ENCODE results near the gene CBX2. TPM values are rescaled to one million over a fixed set of nuclear protein-coding genes. Genes with fewer than 3 reads are reported as not detected.

Gene CBX2
- total RNA-seq, 1 experiment from 2014 or later: 79.4 TPM

GRCh38 chr17:79814974-79815835 is 37.3 kb downstream of the CBX2 start:
- H2BK15ac ChIP-seq (ENCODE audit: low read depth, low read length): no peak overlapping the region
- no peaks in the 10 kb centered on the region for H3K79me2 ChIP-seq (ENCODE audit: insufficient read depth, low read length)
- no peak overlapping the region for H2AK5ac ChIP-seq (ENCODE audit: insufficient read length, low read length)
- H4K20me1 ChIP-seq (ENCODE audit: control insufficient read depth, insufficient read depth, insufficient read length): no peaks in the 10 kb centered on the region
- TF ChIP-seq, protein P1, sequence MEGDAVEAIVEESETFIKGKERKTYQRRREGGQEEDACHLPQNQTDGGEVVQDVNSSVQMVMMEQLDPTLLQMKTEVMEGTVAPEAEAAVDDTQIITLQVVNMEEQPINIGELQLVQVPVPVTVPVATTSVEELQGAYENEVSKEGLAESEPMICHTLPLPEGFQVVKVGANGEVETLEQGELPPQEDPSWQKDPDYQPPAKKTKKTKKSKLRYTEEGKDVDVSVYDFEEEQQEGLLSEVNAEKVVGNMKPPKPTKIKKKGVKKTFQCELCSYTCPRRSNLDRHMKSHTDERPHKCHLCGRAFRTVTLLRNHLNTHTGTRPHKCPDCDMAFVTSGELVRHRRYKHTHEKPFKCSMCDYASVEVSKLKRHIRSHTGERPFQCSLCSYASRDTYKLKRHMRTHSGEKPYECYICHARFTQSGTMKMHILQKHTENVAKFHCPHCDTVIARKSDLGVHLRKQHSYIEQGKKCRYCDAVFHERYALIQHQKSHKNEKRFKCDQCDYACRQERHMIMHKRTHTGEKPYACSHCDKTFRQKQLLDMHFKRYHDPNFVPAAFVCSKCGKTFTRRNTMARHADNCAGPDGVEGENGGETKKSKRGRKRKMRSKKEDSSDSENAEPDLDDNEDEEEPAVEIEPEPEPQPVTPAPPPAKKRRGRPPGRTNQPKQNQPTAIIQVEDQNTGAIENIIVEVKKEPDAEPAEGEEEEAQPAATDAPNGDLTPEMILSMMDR (conservative IDR thresholded peaks at IDR 0.05): no peak
- no peak overlapping the region for H2BK12ac ChIP-seq (ENCODE audit: insufficient read length, low read depth, low read length)
- no peak overlapping the region for H4K5ac ChIP-seq (ENCODE audit: insufficient read length, low read depth, low read length)
- no peak overlapping the region for H4K8ac ChIP-seq (replicated peaks; ENCODE audit: insufficient read length, low read depth, low read length)
- no peaks in the 10 kb centered on the region for H3K4me1 ChIP-seq (ENCODE audit: insufficient read depth, low read length)
- Mint-ChIP-seq H3K9me3 (peaks cover 0 to 9% of the 10 kb centered on the region in 2 experiments; a peak in 1 of 5 replicates), H3K4me1 (peaks cover 21 to 26% of the 10 kb centered on the region in 2 experiments), H3K36me3 (ENCODE audit: insufficient read depth in 1 of 3, low read depth in 3 of 3) (no peaks in the 10 kb centered on the region; a peak in 1 of 7 replicates), H3K27ac (no peak overlapping the region), H3K4me3 (no peak overlapping the region), H3K27me3 (ENCODE audit: low read depth) (peaks cover 93% of the 10 kb centered on the region)
- H3K4me2 ChIP-seq (ENCODE audit: insufficient read depth, insufficient read length, low read length): peak overlapping the region; percentile 9
- no peak overlapping the region for H4K91ac ChIP-seq (ENCODE audit: insufficient read length, low read depth, low read length)
- no peak overlapping the region for H3T11ph ChIP-seq (ENCODE audit: low read length)
- DNase-seq: peak; percentile 68
- no peak overlapping the region for H3K4ac ChIP-seq (ENCODE audit: low read depth, low read length)
- H3K79me1 ChIP-seq (ENCODE audit: insufficient read depth, low read depth, low read length, poor library complexity, severe bottlenecking): no peaks in the 10 kb centered on the region
- H3K9ac ChIP-seq (ENCODE audit: extremely low read depth, insufficient read length, low read length): no peak overlapping the region
- no peak overlapping the region; the same call in 1 of the 2 replicates for H3K14ac ChIP-seq (ENCODE audit: insufficient read depth, low read length)
- H3K56ac ChIP-seq (ENCODE audit: insufficient read length, low read depth, low read length): no peak overlapping the region
- H3K18ac ChIP-seq (ENCODE audit: insufficient read length, low read depth, low read length): peak overlapping the region; percentile 66
- WGBS (ENCODE audit: extremely low coverage, insufficient read length, low lambda C conversion rate): no CpG with 5 or more reads among the region's 96 CpGs
- H2BK20ac ChIP-seq (ENCODE audit: low read depth, low read length, poor library complexity, severe bottlenecking): no peak overlapping the region
- H2AFZ ChIP-seq (ENCODE audit: low read length): no peak overlapping the region
- H3K27me3 ChIP-seq (ENCODE audit: insufficient read depth, low read length): peaks cover 86% of the 10 kb centered on the region
- no peak overlapping the region for H2BK120ac ChIP-seq (ENCODE audit: low read depth, low read length, poor library complexity, severe bottlenecking)
- H3K27ac ChIP-seq (ENCODE audit: insufficient read length, low read depth, low read length): no peak overlapping the region
- peaks cover 3% of the 10 kb centered on the region for H3K23me2 ChIP-seq (ENCODE audit: insufficient read length, low read depth, low read length, poor library complexity, severe bottlenecking)
- H3K9me3 ChIP-seq (ENCODE audit: control insufficient read depth, low read depth, low read length): no peaks in the 10 kb centered on the region
- no peak overlapping the region for H2BK5ac ChIP-seq (ENCODE audit: insufficient read length, low read length)
- no peak overlapping the region for H3K23ac ChIP-seq (ENCODE audit: insufficient read length, low read depth, low read length)
